ENCODE measurements around the gene OR56A5. TPM values are rescaled to one million over a fixed set of nuclear protein-coding genes. Genes with fewer than 3 reads are reported as not detected.
"Not testable (repeated sequence)": the region's sequence is repeated elsewhere in the genome, so short reads cannot be mapped to it uniquely, and the experiment has no call there.

Gene OR56A5, protein sequence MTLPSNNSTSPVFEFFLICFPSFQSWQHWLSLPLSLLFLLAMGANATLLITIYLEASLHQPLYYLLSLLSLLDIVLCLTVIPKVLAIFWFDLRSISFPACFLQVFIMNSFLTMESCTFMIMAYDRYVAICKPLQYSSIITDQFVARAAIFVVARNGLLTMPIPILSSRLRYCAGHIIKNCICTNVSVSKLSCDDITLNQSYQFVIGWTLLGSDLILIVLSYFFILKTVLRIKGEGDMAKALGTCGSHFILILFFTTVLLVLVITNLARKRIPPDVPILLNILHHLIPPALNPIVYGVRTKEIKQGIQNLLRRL
- not detected for polyA plus RNA-seq (ENCODE audit: insufficient read length in 12 of 12)
- long read RNA-seq, donor 1: 0 reads
- long read RNA-seq, donor 2: 0 reads
- long read RNA-seq, donor 3: 0 reads
- long read RNA-seq, donor 4: 0 reads
- long read RNA-seq, donor 5: 0 reads
- long read RNA-seq, donor 6: 0 reads
- long read RNA-seq, donor 7: 0 reads
- long read RNA-seq, donor 8: 0 reads
- long read RNA-seq, donor 9: 0 reads
- long read RNA-seq, donor 10: 0 reads
- long read RNA-seq, donor 11, partial matches to known transcripts: 0 of 1 reads
- long read RNA-seq, donor 11, other reads (novel, unspliced or antisense): 0 of 1 reads

DNA sequence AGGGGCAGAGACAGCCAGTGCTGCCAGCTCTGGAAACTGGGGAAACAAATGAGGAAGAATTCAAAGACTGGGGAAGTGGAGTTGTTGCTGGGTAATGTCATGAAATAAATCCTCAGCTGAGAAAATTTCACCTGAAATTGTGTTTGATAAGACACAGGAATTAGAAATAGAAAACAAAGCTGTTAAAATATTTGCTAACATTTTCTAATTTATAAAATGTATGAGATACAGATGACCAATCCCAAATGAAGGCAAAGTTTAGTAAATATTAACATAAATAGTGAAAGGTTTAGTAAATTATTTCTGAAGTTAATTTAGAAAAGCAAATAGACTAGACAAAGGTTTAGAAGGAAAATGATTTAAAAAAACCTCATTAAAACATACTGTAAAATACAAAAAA is at the start of gene OR56A5:
Gene OR56A5 (minus strand): TSS at position 101 of the 400 bp plus-strand sequence. CDS start 0 bp downstream, at position 101.
- no peak for DNase-seq

DNA sequence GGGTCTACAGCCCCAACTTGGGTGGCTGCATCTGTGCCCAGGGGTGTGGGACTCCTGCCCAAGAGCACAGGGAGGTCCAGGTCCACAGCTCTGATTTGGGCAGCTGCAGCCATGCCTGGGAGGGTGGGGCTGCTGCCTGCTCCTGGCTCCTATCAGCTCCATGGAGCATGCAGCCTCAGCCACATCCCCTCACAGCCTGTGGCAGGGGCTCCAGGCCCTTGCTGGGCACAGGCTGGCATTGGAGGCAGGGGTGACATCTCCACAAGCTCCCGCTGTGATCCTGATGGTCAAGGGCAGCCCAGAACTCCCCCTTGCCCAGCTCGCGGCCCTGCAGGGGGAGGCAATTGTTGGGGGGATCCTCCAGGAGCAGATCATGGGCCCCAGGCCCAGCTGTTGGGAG is 44.7 kb upstream of the OR56A5 start:
- no peak for DNase-seq

DNA sequence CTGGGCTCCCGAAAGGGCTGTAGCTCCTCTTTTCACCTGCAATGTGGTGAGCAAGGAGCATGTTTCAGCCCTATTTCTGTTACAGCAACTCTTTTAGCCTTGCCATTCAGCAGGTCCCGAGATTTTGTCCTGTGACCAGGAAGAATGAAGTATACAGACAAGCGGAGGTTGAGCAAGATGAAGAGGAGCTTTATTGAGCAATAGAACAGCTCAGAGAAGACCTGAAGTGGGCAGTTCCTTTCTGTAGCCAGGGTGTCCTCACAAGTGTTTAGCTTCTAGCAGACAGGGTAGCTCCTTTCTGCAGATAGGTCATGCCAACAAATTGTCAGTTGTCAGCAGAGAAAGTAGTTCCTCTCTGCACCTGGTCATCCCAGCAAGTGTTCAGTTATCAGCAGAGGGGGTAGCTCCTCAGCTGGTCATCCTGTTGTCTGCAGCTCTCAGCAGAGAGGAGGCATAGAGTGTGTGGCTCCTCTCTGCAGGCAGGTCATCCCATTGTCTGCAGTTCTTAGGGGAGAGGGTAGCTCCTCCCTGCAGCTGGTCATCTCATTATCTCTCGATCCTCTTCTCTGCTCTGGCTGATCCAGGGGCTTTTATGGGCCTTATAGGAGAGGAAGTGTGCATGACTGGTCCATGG is 43.9 kb upstream of the OR56A5 start:
- no peak for DNase-seq

DNA sequence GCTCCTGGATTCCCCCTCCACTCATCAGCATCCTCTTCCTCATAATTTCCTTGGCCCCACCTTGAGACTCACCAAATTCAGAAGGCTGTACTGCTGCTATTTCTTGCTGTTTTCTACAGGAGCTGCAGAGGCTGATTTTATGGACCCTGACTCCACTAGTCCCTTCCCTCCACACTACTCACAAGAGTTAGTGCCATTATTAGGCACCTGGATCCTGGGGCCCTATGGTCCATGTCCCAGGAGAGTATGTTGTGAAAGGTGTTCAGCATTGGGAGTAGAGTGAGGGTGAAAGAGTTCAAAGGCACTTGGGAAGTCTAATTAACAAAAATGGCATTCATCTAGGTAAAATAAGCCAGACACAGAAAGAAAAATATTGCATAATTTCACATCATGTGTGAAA is 38.6 kb upstream of the OR56A5 start, which contains the start of gene OR56A4:
Gene OR56A4 (minus strand): TSS at position 101 of the 400 bp plus-strand sequence. CDS start 3,954 bp downstream, outside the sequence.
- DNase-seq: no peak

DNA sequence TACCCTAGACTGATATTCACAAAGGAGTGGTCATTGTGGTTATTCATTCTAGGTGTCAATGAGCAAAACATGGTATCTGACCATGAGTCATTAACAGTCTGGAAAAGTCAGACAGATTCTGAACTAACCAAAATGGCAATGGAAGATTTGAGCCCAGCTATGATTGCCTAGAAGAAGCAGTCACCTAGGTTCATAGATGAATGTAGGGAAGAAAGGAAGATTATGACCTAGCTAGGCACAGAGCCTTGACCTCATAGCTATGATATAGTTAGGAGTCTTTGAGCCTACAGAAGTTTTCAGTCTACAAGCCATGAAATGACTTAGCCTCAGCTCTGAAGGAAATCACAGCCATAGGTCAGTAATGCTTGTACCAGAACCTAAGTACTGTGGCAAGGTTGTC is 38.1 kb upstream of the OR56A5 start:
- no peak for DNase-seq

DNA sequence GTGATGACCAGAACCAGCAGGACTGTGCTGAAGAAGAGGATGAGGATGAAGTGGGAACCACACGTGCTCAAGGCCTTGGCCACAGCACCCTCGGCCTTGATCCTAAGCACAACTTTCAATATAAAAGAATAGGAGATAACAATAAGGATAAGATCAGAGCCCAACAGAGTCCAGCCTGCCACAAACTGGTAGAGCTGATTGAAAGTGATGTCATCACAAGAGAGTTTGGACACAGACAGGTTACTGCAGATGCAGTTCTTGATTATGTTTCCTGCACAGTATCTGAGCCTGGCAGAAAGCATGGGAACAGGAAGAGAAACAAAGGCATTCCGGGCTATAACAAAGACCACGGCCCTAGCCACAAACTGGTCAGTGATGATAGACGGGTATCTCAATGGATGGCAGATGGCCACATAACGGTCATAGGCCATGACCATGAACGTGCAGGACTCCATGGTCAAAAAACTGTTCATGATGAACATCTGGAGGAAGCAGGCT is 34.0 kb upstream of the OR56A5 start:
- no peak for DNase-seq

DNA sequence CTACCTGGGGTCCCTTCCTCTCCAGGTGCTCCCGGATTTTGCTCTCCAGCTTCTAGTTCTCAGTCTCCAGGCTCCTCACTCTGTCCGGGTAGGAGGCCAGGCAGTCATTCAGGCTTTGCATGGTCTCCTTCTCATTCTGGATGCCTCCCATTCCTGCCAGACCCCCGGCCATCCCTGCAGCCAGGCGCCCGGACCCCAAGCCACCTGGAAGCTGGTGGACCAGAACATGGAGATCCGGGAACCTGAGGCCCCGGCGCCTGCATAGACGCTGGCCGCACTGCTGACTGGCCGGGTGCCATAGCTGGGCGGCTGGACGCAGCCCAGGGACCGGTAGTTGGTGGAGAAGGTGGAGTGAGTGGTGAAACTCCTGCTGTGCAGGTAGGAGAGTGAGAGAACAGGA is 26.5 kb upstream of the OR56A5 start:
- no peak for DNase-seq

DNA sequence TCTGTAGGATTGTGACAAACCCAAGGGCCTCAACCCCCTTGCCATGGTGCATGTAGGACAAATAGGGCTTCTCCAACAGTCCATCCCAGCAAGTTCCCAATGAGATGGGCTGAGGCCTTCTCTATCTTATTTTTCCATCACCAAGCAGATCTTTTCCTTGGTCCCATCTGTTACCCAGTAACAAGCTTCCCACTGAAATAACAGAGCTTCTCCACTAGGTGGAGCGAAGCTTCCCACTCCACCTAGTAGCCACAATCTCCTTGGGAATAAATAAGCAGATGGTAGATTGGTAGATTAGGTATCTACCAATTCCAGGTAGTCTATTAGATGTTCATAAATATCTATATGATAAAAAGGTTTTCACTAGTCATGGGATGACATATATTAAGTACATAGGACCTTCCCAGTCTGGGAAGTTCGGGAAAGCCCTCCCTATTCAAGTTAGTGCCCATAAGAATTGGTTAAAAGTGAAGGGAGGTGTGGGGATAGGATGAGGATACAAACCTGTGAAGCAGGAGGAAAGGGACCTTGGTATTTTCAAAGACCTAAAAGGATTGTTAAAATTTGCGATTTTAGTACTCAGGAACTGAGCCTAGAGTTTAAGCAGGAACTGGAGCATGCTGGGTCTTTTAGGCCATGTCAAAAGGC is 24.4 kb upstream of the OR56A5 start:
- DNase-seq: no peak

DNA sequence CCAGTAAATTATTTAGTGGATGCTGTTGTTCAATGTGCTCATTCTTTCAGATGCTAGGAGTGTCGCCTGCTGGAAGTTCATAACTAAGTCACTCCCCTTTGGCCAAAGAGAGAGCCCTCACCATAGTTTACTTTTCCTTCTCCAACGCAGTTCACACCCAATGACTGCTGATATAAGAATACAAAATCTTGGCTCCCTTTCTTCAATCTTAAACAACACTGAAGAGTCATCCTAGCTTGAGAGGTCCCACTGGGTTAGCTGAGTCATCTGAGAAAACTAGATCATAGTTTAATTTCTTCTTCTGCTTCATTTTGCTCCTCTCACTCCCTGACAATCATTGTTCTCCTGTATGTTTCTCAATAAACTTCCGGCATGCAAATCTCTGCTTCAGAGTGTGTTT is 23.9 kb upstream of the OR56A5 start:
- DNase-seq: no peak

DNA sequence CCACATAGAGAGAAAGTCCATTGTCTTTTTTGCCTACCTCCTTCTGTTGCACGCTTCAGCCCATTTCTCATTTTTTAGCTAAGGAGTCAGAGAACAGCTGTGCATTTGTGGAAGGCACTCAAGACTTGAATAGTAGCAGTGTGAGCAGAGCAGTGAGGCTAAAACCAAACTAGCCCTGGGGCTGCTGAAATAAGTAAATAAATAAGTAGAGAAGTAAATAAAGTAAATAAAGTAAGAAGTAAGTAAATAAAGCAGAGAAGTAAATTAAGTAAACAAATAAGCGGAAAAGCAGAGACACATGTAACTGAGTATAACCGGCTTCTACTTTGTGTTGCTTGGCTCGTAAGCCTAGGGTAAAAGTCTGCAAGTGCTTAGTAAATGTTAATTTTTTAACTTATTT is 20.9 kb upstream of the OR56A5 start:
- DNase-seq: no peak

DNA sequence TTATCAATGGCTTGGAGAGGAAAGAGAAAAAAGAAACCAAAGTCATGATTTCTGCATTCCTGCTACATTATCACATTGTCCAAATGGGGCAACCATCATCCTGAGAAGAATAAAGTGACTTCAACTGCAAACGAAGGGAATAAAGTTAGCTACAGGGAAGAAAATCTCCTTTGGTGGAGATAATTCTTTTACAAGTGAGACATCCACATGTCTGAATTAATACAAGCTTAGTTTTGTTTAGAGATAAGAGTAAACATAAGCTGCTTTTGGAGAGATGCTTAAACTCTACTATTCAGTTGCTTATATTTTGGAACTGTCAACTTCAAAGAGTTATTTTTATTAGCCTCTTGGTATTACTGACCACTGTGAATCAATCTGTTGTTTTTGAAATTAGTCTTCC is 18.6 kb upstream of the OR56A5 start, which contains the start of gene OR52L1:
Gene OR52L1 (minus strand): TSS at position 101 of the 400 bp plus-strand sequence. CDS start 55 bp downstream, at position 46.
- DNase-seq: no peak

DNA sequence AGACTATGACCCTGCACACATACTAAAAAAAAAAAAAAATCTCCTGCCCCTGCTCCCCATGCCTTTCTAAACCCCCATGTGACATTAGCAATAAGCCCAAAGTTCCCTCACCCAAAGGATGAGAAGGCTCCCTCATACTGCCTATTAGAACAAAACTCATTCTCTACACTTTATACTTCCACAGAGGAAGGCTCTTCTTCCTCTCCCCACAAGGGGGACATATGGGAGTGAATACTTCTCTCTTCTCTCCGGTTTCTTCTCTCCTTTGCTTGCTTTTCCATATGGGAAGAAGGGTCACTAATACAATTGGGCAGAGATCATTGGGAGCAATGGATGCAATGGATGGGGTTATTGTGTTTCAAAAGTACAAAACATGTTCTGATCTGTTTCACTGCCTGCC is 15.1 kb upstream of the OR56A5 start:
- no peak for DNase-seq

DNA sequence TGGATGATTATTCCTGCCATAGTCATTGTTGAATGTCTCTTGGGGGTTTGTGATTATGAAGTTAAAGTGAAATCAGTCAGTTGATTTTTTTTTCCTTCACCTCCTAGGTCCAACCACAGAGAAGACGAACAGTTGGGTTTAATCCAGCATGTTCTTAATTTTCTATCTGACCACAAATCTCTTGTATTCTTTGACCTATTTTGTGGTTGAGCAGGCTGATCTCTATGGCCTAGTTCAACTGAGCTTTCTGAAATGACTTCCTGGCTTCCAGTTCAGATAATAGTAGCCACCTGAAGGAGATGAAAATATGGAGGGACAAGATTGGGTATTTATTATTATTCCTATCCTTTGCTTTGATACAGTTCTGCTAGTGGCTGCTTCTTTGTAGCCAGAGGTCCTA is 5.2 kb upstream of the OR56A5 start:
- DNase-seq: no peak

DNA sequence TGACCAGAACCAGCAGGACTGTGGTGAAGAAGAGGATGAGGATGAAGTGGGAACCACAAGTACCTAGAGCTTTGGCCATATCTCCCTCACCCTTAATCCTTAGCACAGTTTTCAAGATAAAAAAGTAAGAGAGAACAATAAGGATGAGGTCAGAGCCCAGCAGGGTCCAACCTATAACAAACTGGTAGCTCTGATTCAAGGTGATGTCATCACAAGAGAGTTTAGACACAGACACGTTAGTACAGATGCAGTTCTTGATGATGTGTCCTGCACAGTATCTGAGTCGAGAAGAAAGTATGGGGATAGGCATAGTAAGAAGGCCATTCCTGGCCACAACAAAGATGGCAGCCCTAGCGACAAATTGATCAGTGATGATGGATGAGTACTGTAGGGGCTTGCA is 586 bp downstream of the OR56A5 start:
- no peak for DNase-seq

DNA sequence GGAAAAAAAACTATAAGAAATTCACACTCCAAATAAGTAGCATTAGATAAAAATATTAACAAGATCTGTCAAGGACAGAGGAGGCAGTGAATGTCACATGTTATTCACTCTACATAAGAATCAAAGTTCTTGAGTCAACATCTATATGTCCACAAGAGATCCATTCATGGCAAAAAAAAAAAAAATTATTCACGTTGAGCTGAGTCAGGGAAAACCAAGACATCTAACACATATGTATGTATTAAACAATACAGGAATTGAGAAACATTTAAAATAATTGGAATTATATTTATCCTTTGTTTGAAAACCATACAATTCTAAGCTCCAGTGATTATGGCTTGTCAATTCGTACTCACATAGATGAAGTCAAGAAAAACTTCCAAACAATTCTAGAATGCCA is 1.3 kb downstream of the OR56A5 start:
- DNase-seq: no peak

DNA sequence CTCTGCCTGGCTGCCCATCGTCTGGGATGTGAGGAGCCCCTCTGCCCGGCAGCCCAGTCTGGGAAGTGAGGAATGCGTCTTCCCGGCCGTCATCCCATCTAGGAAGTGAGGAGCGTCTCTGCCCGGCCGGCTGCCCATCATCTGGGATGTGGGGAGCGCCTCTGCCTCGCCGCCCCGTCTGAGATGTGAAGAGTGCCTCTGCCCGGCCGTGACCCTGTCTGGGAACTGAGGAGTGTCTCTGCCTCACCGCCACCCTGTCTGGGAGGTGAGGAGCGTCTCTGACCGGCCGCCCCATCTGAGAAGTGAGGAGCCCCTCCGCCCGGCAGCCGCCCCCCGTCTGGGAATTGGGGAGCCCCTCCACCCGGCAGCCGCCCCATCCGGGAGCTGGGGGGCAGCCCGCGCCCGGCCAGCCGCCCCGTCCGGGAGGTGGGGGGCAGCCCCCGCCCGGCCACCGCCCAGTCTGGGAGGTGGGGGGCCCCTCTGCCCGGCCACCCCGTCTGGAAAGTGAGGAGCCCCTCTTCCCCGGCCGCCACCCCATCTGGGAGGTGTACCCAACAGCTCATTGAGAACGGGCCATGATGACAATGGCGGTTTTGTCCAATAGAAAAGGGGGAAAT is 7.5 kb downstream of the OR56A5 start:
- not testable (repeated sequence) for DNase-seq

DNA sequence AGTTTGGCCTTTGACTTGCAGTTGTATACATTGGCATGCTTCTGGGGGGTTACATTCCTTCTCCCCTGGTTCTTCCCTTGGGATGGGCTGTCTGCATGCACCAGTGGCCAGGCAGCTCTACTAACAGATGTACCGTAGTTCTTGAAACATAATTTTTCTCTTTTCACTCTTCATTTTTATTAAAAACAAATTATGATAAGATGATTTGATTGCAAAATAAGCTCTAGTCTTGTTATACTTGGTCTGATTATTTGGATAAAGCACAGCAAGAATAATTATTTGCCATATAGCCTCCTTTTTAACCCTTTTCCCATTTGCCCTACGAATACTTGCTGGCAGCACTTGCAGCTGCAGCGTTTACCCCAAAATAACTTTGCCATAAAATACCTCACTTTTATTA is 12.7 kb downstream of the OR56A5 start:
- no peak for DNase-seq

DNA sequence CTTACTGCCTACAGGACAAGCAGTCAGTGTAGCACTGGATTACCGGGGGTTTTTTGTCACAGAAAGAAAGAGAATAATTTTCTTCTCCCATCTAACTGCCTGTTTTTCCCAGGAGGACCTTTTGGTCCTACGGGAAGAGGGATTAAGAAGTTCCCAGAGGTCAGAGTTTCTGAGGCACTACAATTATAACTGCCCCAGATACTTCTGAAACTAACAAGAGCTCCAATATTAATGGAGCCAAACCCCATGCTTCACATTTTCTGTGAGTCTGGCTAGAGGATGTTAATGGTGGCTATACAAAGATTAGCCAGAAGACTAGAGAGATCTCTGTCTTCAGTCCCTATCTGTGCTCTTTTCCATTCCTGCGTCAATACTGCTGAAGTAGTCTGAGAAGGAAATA is 26.3 kb downstream of the OR56A5 start, which contains the start of gene OR56A3:
Gene OR56A3 (plus strand): TSS at position 301 of the 400 bp plus-strand sequence. CDS start 5,096 bp downstream, outside the sequence.
- DNase-seq: no peak

DNA sequence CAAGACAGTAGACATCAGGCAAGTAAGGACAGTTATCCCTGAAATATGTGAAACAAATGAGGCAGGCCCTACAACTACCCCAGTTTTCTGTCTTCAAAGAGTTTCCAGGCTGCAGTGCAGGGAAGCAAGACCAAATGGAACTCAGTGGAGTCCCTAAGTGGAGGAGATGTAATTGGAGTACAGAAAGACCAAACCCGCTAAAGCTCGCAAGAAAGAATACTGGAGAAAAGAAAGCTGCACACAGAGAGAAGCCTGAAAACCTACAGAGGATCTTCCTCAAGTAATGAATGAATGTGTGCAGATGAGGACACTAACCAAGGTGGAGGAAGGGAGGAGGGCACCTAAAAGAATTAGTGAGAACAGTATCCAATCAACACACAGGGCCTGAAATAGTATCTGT is 27.5 kb downstream of the OR56A5 start:
- DNase-seq: no peak

DNA sequence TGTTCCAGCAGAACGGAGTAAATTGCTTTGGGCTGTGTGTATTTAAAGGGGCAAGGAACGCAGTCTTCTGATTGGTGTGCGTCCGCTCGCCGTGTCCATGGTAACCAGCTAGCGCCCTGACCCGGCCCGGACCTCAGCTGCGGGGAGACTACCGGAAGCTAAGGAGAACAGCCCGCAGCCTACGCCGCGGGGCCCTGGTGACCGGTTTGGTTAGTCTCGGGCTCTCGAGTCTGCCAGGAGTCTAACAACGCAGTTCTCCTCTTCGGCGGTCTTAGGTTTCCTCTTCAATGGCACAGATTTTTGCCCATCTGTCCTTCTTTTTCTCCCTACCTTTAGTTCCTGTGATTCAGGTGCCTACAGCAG is 29.7 kb downstream of the OR56A5 start:
- no peak for DNase-seq

DNA sequence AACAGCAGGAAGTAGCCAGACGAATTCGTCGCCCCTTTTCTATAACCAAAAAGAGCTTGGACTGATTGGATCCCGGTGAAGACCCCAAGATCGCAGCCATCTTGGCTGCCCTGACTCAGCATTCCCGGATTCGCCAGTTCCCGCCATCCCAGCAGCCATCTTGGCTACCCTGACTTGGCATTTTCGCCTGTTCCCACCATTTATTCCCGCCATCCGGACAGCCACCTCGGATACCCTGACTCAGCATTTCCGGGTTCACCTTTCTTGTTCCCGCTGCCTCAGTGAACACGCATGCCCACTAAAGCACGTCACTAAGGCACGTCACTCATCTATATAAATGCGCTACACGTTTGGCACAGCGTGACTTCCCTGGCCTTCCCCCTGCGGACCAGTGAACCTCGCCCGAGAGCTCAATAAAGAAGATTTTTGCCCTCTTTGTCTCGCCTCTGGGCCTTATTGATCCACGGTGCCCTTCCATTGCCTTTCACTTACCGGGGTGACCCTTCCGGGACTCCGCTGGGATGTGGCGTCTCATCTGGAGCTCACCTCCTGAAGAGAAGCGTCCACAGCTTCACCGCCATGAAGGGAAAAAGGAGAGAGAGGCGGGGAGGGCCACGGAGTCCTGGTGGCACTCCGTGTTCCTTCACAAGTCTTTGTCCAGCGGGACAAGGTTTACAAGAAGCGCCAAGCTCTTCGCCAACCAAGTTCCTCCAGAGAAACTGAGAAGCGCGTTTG is 30.3 kb downstream of the OR56A5 start:
- no peak for DNase-seq
